ENCODE results near the gene HOXB4.
"Not testable (repeated sequence)": the region's sequence is repeated elsewhere in the genome, so short reads cannot be mapped to it uniquely, and the experiment has no call there.

Gene HOXB4

DNA sequence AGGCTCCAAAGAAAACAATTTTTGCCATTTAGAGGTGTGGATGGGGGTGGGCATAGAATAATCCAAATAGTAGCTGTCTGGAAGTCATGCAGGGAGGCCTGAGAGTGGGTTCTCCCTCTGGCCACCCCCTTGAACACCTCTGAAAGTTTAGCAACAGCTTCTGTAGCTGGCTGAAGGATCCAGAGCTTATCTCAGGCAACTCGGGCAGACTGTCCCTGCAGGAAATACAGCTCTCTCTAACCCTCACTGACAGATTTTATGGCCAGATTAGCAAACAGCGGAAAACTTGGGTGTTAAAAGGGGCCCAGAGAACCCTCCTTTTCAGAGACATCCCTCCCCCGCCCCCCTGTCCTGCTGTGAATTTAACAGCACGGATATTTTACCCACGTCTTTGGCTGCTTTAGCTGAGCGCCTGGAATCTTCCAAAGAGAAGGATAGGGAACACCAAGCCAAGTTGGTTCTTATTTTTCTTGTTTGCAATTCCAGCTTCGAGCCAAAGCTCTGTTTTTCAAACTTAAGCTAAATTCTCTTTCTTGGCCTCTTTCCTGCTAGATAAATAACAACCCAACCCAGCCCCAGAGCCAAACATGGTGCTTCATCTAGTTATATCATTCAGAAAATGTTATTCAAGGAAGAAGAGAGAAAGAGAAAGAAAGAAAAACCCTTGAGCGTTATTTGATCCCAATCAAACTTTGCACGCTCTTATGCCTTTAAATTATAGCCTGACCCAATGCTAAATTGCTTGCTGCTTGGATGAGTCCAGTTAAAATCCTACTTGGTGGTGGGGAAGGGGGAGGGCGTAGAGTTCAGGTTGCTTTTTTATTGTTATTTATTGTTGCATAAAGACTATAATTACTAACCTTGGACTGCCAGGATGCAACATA lies 31.0 kb downstream of the HOXB4 start:
- DNase-seq (ENCODE audit: low read depth): no peak

DNA sequence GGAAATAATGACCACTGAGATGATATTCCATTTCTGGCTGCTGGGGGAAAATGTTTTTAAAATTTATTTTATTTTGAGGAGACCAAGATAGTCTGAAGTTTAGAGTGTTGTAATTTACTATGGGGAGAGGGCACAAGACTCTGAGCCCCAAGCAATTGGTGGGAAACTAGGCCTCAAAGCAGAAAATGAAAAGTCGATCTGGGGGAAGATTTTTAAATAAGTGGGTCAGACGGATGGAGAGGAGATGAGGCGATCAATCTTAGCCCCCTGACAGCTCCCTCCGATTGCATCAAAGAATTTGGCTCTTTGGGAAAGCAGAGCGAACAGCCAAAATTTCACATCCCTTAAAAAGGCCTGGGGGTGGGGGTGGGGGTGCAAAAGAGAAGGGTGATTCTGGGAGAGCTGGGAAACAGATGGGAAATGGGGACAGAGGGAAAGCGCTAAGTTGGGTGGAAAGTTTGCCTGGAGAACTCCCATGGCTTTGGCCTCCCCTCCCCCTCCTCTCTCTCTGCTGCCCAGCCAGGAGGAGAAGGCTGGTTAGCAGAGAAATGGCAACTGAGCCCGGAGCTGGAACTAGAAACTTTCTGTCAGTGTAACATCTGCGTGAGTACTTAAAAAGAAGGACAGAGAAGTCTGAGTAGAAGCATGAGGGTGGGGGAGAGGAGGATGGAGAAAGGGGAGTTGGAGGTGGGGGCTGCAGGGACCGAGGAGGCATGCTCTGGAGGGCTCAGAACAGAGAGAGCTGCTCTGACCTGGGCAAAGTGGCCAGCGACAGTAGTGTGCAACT lies 31.8 kb downstream of the HOXB4 start:
- no peak for DNase-seq (ENCODE audit: low read depth)

DNA sequence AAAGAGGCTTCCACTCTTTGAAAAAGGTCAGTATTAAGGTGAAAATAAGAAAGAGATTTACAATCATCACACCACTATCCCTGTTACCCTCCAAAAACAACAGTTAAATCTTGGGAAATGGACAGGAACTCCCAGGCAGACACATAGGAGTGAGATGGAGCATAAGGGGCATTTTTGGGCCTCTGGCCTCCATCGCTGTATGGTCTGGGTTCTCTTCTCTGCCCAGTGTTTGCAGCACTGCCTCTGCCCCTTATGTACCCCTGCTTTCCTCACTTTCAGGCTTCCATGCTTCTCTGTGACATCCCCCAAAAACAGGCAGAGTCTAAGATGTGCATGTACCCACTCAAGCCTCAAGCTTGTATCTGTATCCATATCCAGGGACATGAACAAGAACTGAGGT lies 32.6 kb downstream of the HOXB4 start:
- DNase-seq (ENCODE audit: low read depth): no peak

DNA sequence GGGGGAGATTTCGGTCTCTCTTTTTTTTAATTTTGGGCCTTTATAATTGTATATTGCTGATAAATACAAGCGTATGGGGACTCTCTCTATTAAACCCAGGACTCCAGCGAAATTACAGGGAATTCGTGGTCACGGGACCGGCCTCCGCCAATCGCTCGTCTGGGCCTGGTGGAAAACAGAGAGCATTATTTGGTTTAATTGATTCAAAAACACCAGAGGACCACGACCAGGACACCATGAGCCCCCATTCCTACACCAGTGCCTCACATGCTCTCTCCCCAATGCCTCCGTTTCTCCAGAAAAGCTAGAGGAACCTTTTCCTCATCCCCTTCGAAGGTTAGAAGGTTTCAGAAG lies 33.2 kb downstream of the HOXB4 start, which contains the start of gene HOXB2:
Gene HOXB2 (minus strand): TSS at position 88 of the 354 bp plus-strand sequence. CDS start 198 bp downstream, outside the sequence.
- no peak for DNase-seq (ENCODE audit: low read depth)

DNA sequence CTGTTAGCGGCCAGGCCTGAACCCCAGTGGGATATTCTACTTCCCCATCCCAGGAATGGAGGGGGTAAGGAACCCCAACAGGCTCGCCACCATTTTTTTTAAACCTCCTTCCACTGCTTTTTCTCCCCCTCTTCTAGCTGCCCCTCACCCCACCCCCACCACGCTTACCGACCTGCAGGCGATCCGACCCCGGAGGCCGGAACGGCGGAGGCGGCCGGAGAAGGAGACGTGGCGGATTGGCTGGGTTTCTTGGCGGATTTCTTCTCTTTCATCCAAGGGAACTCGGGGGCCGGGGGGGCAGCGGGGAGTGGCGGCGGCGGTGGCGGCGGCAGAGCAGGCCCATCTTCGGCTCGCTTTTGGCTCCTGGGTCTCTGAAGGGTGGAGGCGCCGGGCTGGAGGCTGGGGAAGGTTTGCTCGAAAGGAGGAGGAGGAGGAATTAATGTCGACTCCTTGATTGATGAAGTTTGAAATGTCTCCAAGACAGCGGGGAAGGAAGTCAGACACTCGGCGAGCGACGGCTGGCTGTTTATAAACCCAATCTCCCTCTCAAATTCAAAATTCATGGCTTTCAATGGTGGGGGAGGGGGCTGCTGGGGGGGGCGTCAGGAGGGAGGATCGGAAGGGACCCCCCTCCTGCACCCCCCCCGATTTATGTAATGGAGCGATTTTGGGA lies 33.7 kb downstream of the HOXB4 start:
- DNase-seq (ENCODE audit: low read depth): peak; percentile 84

DNA sequence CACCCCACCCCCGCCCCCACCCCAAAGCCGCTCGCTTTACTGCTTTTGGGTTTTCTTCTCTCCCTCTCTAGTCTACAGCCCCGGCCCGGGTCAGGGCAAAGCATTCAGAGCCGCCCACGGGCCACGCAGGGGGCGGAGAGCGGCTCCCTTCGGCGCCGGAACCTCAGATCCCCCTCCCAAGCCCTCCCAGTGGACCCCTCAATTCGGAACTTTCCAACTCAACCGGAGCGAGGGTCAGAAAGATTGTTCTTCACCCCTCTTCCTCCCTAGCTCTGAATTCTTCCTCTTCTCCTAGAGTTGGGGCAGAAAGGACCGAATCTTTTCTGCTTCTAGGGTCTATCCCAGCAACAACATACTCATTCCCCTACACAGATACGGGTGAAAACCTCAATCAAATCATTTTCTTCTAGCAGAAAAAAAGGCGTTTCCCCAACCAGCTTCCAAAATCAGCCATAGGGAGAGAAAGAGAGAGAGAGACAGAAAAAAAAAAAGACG lies 34.2 kb downstream of the HOXB4 start:
- DNase-seq (ENCODE audit: low read depth): no peak

DNA sequence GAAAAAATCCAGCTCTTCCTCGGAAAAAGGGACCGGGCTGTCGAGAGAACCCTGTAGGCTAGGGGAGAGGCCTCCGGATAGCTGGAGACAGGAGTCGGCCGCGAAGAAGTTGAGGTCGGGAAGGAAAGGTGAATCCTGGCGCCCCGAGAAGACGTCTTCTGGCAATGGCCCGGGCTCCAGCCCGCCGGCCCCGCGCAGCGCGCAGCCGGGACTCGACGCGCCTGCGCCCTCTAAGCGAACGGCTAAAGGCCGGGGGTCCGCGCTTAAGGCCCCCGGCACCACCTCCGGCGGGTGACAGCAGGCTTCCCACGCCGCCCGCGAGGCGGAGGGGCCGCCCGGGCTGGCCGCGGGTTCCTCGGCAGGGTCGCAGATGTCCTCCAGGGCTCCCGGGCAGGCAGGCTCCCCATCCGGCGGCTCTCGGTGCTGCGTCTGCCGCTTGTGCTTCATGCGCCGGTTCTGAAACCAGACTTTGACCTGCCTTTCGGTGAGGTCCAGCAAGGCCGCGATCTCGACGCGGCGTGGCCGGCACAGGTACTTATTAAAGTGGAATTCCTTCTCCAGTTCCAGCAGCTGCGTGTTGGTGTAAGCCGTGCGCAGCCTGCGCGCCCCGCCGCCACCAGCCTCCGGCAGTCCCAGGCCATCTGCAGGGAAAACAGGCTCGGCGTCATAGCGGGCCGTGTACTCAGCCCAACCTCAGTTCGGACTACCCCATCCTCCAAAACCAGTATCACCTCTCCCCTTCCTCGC lies 34.9 kb downstream of the HOXB4 start:
- DNase-seq (ENCODE audit: low read depth): no peak

DNA sequence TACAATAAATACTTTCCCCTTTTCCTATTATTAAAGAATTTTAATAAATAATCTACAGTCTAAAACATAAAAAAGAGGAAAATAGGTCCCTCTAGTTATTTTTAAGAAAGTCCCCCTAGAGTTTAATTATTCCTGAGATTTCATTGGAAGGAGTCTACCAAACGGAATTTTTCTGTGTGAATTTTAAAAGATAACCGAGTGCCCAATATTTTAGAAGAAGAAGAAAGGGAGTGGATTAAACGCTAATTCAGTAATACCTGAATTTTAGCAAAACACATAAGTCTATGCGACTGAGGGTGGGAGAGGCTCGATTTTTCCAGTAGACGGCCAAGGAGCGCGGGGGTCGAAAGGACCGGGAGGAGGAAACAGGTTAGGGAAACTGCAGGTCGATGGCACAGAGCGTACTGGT lies 35.4 kb downstream of the HOXB4 start:
- DNase-seq (ENCODE audit: low read depth): no peak

DNA sequence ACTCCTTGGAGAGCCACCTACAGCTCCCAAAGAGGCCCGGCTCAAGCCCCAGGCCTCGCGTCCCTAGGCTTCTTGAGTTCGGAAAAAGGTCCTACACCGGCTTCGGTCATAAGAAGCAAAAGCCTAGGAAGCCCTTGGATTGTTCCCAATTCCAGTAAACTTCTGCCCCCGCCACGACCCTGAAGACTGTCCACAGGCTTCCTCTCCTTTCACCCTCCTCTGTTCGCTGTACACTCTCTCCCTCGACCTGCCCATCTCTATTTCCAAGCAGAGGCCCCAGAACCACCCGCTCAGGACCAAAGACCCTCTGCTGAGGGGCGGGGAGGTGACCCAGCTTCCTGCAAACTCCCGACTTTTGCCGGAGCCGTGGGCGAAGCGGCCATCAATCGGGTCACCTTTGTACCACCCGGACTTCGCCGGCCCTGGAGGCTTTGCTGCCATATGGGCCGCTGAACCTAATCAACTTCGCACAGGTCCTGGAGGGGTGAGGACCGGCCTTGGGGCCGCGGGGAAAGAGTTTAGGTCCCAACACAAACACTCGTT lies 36.0 kb downstream of the HOXB4 start:
- DNase-seq (ENCODE audit: low read depth): no peak

DNA sequence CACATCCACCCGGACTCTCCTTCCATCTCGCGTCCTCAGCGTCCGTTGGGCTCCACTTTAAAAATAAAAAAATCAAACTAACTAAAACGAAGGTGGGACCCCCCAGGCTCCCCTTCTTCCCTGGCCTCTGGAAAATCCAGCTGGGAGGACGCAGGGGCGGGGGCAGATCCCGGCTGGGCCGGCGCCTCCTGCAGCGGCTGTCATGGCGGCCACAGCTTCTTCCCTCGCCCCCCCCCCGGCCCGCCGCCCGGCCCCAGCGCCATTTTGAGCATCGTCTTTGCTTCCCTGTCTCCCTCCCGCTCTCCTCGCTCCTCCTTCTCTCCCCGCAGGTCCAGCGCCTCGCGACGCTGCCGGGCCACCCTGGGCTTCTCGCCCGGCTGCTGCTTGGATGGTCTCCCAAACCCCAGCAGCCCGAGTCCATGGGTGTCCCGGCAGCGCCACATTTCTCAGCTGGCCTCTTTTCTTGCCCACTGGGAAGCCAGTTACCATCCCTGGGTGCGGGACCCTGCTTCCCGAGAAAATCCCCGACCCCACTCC lies 36.5 kb downstream of the HOXB4 start:
- peak; percentile 75 for DNase-seq (ENCODE audit: low read depth)

DNA sequence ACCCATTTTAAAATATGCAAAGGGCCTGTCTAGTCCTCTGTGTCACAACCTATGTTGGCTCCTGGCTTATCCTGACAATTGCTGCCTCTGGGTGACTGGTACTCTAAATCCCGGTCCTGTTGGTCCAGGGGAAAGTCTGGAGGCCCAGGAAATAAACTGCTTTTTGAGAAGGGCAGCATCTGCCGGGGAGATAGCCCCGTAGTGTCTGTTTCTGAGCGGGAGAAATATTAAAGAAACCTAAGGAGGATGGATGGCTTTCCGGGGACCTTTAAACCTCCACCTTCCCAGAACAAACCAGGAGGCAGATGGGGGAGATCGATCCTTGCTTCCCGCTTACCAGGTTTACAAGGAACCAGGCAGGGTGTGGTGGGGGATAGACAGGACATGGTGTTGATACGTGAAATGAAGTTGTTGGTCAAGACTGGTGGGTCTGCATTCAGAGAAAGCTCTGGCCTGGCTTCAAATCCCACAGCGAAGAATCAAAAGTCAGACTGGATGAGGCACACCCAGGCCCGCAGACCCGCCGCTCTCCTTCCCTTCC lies 37.0 kb downstream of the HOXB4 start:
- DNase-seq (ENCODE audit: low read depth): no peak

DNA sequence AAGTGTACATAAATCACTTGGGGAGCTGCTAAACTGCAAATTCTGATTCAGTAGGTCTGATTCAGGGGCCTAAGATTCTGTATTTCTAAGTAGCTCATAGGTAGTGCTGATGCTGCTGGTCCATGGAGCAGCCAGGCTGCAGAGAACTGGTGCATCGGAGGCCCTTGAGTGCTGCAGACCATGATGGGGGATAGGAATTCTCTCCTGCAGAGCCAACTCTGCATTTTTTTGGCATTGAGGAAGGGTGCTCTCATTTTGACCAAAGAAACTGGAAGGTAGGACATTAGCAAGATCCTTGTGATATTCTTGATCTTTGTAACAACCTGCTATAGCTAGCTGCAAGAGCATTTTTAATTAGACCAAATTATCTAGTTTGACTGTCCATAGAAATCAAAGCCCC lies 37.9 kb downstream of the HOXB4 start:
- no peak for DNase-seq (ENCODE audit: low read depth)

DNA sequence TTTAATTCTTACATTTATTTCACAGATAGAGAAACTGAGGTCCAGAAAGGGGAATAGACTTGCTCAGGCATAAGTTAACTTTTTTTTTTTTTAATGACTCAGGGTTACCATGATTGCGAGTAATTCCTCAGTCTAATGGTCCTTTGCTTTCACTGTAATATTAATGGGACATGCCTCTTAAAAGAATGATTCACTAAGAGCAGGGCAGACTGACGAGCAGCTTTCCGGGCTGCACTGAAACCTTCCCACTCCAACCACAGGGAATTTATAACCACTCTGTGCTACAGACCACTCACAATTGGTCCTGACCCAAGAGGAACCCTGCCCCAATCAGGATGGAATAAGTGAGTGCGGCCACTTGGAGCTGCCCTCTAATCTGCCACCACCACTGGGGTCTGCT lies 39.0 kb downstream of the HOXB4 start:
- no peak for DNase-seq (ENCODE audit: low read depth)

DNA sequence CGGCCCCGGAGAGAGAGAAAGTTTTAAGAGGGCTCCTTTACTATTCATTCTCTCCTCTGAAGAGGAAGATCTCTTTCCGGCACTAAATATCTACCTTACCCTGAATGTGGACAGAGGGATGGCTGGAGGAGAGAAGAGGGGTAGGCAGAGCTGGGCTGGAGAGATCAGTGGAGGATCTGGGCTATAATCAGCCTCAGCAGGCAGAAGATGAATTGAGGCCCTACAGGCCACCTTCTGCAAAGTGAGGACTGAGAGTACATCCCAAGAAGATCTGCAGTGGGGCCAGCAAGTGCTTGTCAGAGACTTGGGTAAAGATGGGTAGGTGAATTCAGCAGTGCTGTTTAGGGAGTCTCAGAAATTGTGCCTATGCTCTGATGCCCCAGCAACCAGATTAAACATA lies 40.8 kb downstream of the HOXB4 start:
- no peak for DNase-seq (ENCODE audit: low read depth)

DNA sequence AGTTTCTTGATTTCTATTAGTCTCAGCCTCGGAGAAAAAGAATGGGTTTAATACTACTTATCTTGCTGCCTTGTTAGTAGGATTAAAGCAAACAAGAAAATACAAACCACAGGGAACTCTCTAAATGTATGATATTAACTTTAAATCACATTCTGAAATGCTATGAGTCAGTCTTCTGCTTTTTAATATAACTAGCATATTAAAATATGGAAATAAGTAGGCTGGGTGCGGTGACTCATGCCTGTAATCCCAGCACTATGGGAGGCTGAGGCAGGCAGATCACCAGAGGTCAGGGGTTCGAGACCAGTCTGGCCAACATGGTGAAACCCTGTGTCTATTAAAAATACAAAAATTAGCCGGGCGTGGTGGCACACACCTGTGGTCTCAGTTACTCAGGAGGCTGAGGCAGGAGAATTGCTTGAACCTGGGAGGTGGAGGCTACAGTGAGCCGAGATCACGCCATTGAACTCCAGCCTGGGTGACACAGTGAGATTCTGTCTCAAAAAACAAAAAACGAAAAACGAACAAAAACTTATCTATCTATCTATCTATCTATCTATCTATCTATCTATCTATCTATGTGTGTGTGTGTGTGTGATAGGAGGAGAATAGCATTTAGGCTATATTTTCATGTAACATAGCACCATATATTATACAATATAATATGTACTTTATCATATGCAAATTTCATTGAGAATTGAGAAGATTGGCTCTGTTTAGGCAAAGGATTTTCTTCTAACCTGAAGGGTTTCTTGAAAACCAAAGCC lies 42.2 kb downstream of the HOXB4 start:
- DNase-seq (ENCODE audit: low read depth): not testable (repeated sequence)

DNA sequence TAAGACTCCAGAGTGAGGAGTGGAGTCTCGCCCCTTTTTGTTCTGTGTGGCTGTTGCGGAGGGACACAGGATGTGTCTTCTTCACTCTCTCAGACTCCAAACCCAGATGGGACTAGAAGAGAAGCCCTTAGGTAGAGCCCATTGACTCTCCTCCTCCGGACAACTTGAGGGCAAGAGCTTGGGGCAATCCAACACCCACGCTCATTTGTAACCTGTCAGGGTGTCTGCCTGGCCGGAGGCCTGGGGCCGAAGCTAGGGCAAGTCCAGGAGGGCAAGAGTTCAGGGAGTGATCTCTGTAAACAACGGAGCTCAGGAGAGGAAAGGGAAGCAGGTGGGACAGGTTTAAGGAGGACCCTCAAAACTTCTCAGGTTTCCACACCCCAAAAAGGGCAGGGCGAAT lies 45.9 kb downstream of the HOXB4 start:
- DNase-seq (ENCODE audit: low read depth): no peak

DNA sequence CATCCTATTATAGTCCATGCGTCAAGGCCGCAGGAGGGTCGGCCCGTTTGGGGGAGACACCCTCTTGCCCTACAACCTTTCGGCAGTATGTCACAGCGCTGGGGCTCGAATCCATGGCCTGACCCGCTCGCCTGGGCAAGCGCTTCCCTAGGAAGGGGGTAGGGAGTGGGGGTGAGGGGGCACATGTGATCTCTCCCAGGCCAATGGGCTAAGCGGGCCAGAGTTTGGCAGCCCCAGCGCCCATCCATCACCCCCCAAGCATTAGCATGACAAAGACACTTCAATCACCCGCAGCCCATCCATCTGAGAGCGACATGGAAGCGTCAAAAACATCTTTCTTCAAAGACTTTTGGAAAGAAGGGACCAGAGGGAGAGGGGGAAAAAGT lies 47.3 kb downstream of the HOXB4 start, which contains the start of gene HOXB1:
Gene HOXB1 (minus strand): TSS at position 125 of the 386 bp plus-strand sequence. CDS start 107 bp downstream, at position 18.
- DNase-seq (ENCODE audit: low read depth): no peak

DNA sequence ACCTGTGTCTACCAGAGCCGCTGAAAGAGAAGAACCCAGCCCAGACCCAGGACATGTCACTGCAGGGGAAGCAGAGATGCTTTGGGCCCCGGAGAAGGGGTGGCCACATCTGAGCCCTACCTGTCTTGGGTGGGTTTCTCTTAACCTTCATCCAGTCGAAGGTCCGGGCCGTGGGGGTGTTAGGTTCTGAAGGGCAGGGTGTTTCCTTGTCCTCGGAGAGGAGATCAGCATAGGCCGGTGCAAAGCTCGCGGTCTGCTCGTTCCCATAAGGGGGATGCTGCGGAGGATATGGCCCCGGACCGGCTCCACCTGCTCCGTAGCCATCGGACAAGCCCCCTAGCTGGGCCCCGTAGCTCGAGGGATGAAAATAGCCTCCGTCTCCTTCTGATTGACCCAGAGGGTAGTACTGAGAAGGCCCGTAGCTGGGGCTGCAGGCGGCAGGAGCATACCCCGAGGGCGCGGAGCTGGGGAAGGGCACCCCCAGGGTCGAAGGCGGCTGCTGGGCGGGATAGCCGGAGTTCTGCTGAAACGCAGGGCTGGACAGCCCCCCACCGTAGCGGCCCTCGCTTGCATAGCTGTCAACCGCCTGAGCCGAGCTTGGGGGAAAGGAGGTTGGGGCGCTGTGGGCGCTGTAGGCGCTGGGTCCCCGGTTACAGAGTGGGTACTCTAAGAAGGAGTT lies 47.8 kb downstream of the HOXB4 start:
- DNase-seq (ENCODE audit: low read depth): no peak

DNA sequence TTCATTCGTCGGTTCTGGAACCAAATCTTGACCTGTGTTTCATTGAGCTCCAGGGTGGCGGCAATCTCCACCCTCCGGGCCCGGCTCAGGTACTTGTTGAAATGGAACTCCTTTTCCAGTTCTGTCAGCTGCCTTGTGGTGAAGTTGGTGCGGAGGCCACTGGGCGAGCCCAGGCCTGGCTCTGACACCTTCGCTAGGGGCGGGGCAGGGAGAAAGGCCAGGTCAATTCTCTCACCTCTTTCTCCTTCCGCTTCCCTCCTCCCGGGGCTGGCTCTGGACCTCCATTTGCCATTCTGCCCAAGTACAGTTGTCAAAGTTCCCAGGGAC lies 48.5 kb downstream of the HOXB4 start:
- no peak for DNase-seq (ENCODE audit: low read depth)

Data from GM04504 (cell line).